A549 (cell line): Measurements from ENCODE around the gene REV1.

Source experiments
- BCL3 ChIP-seq: fragments of >200 bp; sonication (Bioruptor Twin); formaldehyde crosslinking; IDR thresholded peaks from 3 replicates; pipeline ENCODE4 v1.6.1; 2016
- CBX2 ChIP-seq: fragments of 200-600 bp; sonication (generic); IDR thresholded peaks from 2 replicates; pipeline ENCODE4 v1.6.1; 2016; ENCODE audit warnings: low read depth, mild to moderate bottlenecking, borderline replicate concordance
- CEBPB ChIP-seq, 2 experiments: fragments of >200 bp in 1 of 2; sonication (Bioruptor Twin) in 1 of 2; formaldehyde crosslinking in 1 of 2; IDR thresholded peaks; 2 replicates each; pipeline ENCODE4 v1.6.1; 2012 to 2016
- CTCF ChIP-seq: fragments of >200 bp; sonication (Bioruptor Twin); formaldehyde crosslinking; IDR thresholded peaks from 3 replicates; pipeline ENCODE4 v1.5.1; 2016
- E2F6 ChIP-seq: IDR thresholded peaks from 2 replicates; pipeline ENCODE4 v1.6.1; 2012; ENCODE audit warnings: low read depth, borderline replicate concordance
- EP300 ChIP-seq, 2 experiments: fragments of >200 bp; sonication (Bioruptor Twin); formaldehyde crosslinking; IDR thresholded peaks; 2 replicates in 1 of 2; 3 replicates in 1 of 2; pipeline ENCODE4 v1.6.1; 2016 to 2017
- ESRRA ChIP-seq: fragments of 150-350 bp; IDR thresholded peaks from 2 replicates; pipeline ENCODE4 v1.6.1; 2014; ENCODE audit warnings: mild to moderate bottlenecking, low read length, borderline replicate concordance
- FOXS1 ChIP-seq: fragments of 250-450 bp; sonication (Bioruptor Pico); IDR thresholded peaks from 2 replicates; pipeline ENCODE4 v1.5.0; 2020; ENCODE audit warnings: mild to moderate bottlenecking, moderate library complexity
- HOXA7 ChIP-seq: fragments of 250-450 bp; sonication (Bioruptor Pico); IDR thresholded peaks from 2 replicates; pipeline ENCODE4 v1.5.0; 2020; ENCODE audit warnings: mild to moderate bottlenecking, moderate library complexity
- KDM1A ChIP-seq: fragments of 200-600 bp; sonication (generic); IDR thresholded peaks from 2 replicates; pipeline ENCODE4 v1.6.1; 2016; ENCODE audit warnings: low read depth, mild to moderate bottlenecking
- PBX3 ChIP-seq: IDR thresholded peaks from 2 replicates; pipeline ENCODE4 v1.6.1; 2012
- PHF8 ChIP-seq: fragments of 200-600 bp; sonication (generic); IDR thresholded peaks from 2 replicates; pipeline ENCODE4 v1.6.1; 2016; ENCODE audit warnings: low read depth, mild to moderate bottlenecking, antibody characterized with exemption, moderate library complexity, borderline replicate concordance
- POLR2A ChIP-seq: IDR thresholded peaks from 2 replicates; pipeline ENCODE4 v1.6.1; 2012; ENCODE audit warnings: mild to moderate bottlenecking, low read length

GRCh38 chr2:99473518-99474083 lies 16.2 kb downstream of the REV1 start:
- no peak for TF ChIP-seq FOXS1 (CRISPR knock-in tag)
- no peak for TF ChIP-seq KDM1A
- TF ChIP-seq EP300 (IDR thresholded peaks at IDR 0.05): no peak
- TF ChIP-seq PBX3: no peak
- no peak for TF ChIP-seq CTCF
- TF ChIP-seq POLR2A: no peak
- no peak for TF ChIP-seq CBX2
- TF ChIP-seq ESRRA: no peak
- TF ChIP-seq CEBPB (IDR thresholded peaks at IDR 0.05): no peak
- TF ChIP-seq PHF8: no peak
- TF ChIP-seq HOXA7 (CRISPR knock-in tag): no peak
- TF ChIP-seq E2F6: no peak
- TF ChIP-seq BCL3: no peak
